HepG2 (cell line): Measurements from ENCODE around the gene PSD4. TPM values are rescaled to one million over a fixed set of nuclear protein-coding genes. Genes with fewer than 3 reads are reported as not detected.
A peak's percentile ranks its signal among the peaks of the same experiment; 100 is the strongest.

ENCODE experiments used
- ARID5B ChIP-seq: IDR thresholded peaks from 2 replicates; pipeline ENCODE4 v1.4.0; 2020; ENCODE audit warnings: mild to moderate bottlenecking, missing genetic modification reagents
- ATF5 ChIP-seq: sonication (generic); formaldehyde crosslinking; IDR thresholded peaks from 2 replicates; pipeline ENCODE4 v1.4.0; 2020; ENCODE audit warnings: mild to moderate bottlenecking, low read depth, missing genetic modification reagents
- FOXO1 ChIP-seq: sonication (generic); formaldehyde crosslinking; IDR thresholded peaks from 2 replicates; pipeline ENCODE4 v1.4.0; 2020; ENCODE audit warnings: missing genetic modification reagents
- GPN1 ChIP-seq: sonication (generic); formaldehyde crosslinking; IDR thresholded peaks from 2 replicates; pipeline ENCODE4 v1.5.1; 2020; ENCODE audit warnings: missing genetic modification reagents, borderline replicate concordance
- IRX3 ChIP-seq: sonication (generic); formaldehyde crosslinking; IDR thresholded peaks from 2 replicates; pipeline ENCODE4 v1.8.1; 2023; ENCODE audit warnings: mild to moderate bottlenecking, low read depth, missing genetic modification reagents, borderline replicate concordance
- PATZ1 ChIP-seq: sonication (generic); formaldehyde crosslinking; IDR thresholded peaks from 2 replicates; pipeline ENCODE4 v1.4.0; 2020; ENCODE audit warnings: missing genetic modification reagents
- THAP7 ChIP-seq: sonication (generic); formaldehyde crosslinking; IDR thresholded peaks from 2 replicates; pipeline ENCODE4 v1.8.1; 2023; ENCODE audit warnings: mild to moderate bottlenecking, missing genetic modification reagents
- ZBTB1 ChIP-seq: sonication (generic); formaldehyde crosslinking; IDR thresholded peaks from 2 replicates; pipeline ENCODE4 v1.4.0; 2020; ENCODE audit warnings: missing genetic modification reagents, borderline replicate concordance
- ZNF280D ChIP-seq: sonication (generic); formaldehyde crosslinking; IDR thresholded peaks from 2 replicates; pipeline ENCODE4 v1.5.1; 2020; ENCODE audit warnings: mild to moderate bottlenecking, missing genetic modification reagents
- ZNF292 ChIP-seq: sonication (generic); formaldehyde crosslinking; IDR thresholded peaks from 2 replicates; pipeline ENCODE4 v1.8.1; 2022; ENCODE audit warnings: mild to moderate bottlenecking, low read depth, missing genetic modification reagents, borderline replicate concordance
- ZNF30 ChIP-seq: sonication (generic); formaldehyde crosslinking; IDR thresholded peaks from 2 replicates; pipeline ENCODE4 v1.5.0; 2020; ENCODE audit warnings: mild to moderate bottlenecking, missing genetic modification reagents
- ZNF432 ChIP-seq: sonication (generic); formaldehyde crosslinking; IDR thresholded peaks from 2 replicates; pipeline ENCODE4 v1.5.0; 2020; ENCODE audit warnings: missing genetic modification reagents, mild to moderate bottlenecking, borderline replicate concordance
- ZNF619 ChIP-seq: sonication (generic); formaldehyde crosslinking; IDR thresholded peaks from 2 replicates; pipeline ENCODE4 v1.4.0; 2020; ENCODE audit warnings: mild to moderate bottlenecking, missing genetic modification reagents
- ZNF747 ChIP-seq: sonication (generic); formaldehyde crosslinking; IDR thresholded peaks from 2 replicates; pipeline ENCODE4 v1.8.1; 2023; ENCODE audit warnings: missing genetic modification reagents, mild to moderate bottlenecking, borderline replicate concordance
- ZNF75D ChIP-seq: sonication (generic); formaldehyde crosslinking; IDR thresholded peaks from 2 replicates; pipeline ENCODE4 v1.8.1; 2023; ENCODE audit warnings: missing genetic modification reagents, mild to moderate bottlenecking, borderline replicate concordance
- polyA plus RNA-seq, 8 experiments: library from polyadenylated mRNA; depleted of rRNA in 3 of 8; stranded (reverse) in 7 of 8; unstranded in 1 of 8; fragments of >200 nt; fragmentation: Illumina TruSeq in 4 of 8; extraction: Trizol in 4 of 8; gene quantifications; 2 replicates each; pipeline versions ENCODE4 v1.2.1 to v1.2.3, GENCODE V29; 2011 to 2016; ENCODE audit warnings: low read depth in 4 of 8, missing spikeins in 1 of 8, mixed read lengths in 1 of 8; ENCODE audit not compliant: insufficient read depth in 1 of 8
- total RNA-seq, 5 experiments: library from RNA; depleted of rRNA; stranded (reverse); fragments of >200 nt; fragmentation: Illumina TruSeq; extraction: Trizol; gene quantifications; 2 replicates each; pipeline ENCODE4 v1.2.3, GENCODE V29; 2016; ENCODE audit warnings: low read depth in 1 of 5
- TF ChIP-seq, protein P1 (sequence below): sonication (generic); formaldehyde crosslinking; IDR thresholded peaks from 2 replicates; pipeline ENCODE4 v1.5.1; 2020; ENCODE audit warnings: mild to moderate bottlenecking, missing genetic modification reagents, moderate library complexity

PSD4 gene
- total and polyA plus RNA-seq, 2 of the 13 experiments (the other 11 are each of a cell fraction or from before 2014, with no cell fraction given): 5.8 to 9.4 TPM

GRCh38 chr2:113124984-113125855, 48.6 kb upstream of the PSD4 start (continued):
- TF ChIP-seq ATF5 (CRISPR knock-in tag) (no peak), PATZ1 (CRISPR knock-in tag) (no peak), ZNF747 (CRISPR knock-in tag) (no peak), ZNF619 (CRISPR knock-in tag) (no peak), ARID5B (CRISPR knock-in tag) (peak; percentile 90), IRX3 (0 out of 2 replicates have a peak, but pooled peaks have one; percentile 39), THAP7 (CRISPR knock-in tag) (no peak), GPN1 (CRISPR knock-in tag) (no peak), ZNF432 (no peak), ZNF30 (CRISPR knock-in tag) (no peak), ZNF280D (no peak), ZBTB1 (no peak), FOXO1 (CRISPR knock-in tag) (peak; percentile 85), ZNF75D (CRISPR knock-in tag) (no peak), ZNF292 (no peak)
- TF ChIP-seq, protein P1, sequence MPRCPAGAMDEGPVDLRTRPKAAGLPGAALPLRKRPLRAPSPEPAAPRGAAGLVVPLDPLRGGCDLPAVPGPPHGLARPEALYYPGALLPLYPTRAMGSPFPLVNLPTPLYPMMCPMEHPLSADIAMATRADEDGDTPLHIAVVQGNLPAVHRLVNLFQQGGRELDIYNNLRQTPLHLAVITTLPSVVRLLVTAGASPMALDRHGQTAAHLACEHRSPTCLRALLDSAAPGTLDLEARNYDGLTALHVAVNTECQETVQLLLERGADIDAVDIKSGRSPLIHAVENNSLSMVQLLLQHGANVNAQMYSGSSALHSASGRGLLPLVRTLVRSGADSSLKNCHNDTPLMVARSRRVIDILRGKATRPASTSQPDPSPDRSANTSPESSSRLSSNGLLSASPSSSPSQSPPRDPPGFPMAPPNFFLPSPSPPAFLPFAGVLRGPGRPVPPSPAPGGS (CRISPR knock-in tag): no peak
